Measurements from ENCODE around the gene ZMYM1. TPM values are rescaled to one million over a fixed set of nuclear protein-coding genes. Genes with fewer than 3 reads are reported as not detected.

ZMYM1 gene
- total RNA-seq, 4 donors from 2014 or later, result 3.7 to 19.7 (median 13.5) TPM

DNA sequence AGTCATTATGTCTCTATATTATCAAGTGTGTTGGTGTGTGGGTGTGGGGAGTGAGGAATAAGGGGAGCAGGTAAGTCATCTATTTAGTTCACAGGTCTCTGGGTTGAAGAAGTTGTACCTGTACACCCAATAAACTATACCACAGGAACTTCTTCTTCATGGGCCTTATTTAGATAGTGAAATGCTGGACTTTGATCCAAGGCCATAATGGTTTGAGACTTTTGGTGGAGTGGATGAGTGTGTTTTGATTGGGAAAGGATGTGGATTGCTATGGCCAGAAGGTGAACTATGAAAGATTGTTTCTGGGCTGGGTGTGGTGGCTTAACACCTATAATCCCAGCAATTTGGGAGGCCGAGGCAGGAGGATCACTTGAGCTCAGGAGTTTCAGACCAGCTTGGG lies 40.5 kb upstream of the ZMYM1 start:
- H3K36me3 ChIP-seq, result no peaks in the 10 kb centered on the region
- no peaks in the 10 kb centered on the region for H3K27me3 ChIP-seq
- H3K9me3 ChIP-seq, result peaks cover 0 to under 1% of the 10 kb centered on the region in 2 donors
- in situ Hi-C loops (cut with MboI; ENCODE audit: low pct_ligation_motif_present in 1 of 4, low pct_unique_long_range_greater_than_20kb in 1 of 4, low sequenced_read_pairs in 3 of 4) (no loop called here), intact Hi-C loops (cut with DNase I; ENCODE audit: low total_unique reads) (no loop called here)
- DNase-seq, result no peak
- H3K4me1 ChIP-seq, result no peaks in the 10 kb centered on the region
- no peak overlapping the region for H3K27ac ChIP-seq
- 53% methylated on average over 1 of the region's 1 CpG; no CpG with 5 or more reads in 1 of the 2 donors for WGBS, 2 donors (ENCODE audit: low coverage in 1 of 2)
- TF ChIP-seq, protein P1, sequence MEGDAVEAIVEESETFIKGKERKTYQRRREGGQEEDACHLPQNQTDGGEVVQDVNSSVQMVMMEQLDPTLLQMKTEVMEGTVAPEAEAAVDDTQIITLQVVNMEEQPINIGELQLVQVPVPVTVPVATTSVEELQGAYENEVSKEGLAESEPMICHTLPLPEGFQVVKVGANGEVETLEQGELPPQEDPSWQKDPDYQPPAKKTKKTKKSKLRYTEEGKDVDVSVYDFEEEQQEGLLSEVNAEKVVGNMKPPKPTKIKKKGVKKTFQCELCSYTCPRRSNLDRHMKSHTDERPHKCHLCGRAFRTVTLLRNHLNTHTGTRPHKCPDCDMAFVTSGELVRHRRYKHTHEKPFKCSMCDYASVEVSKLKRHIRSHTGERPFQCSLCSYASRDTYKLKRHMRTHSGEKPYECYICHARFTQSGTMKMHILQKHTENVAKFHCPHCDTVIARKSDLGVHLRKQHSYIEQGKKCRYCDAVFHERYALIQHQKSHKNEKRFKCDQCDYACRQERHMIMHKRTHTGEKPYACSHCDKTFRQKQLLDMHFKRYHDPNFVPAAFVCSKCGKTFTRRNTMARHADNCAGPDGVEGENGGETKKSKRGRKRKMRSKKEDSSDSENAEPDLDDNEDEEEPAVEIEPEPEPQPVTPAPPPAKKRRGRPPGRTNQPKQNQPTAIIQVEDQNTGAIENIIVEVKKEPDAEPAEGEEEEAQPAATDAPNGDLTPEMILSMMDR (IDR thresholded peaks at IDR 0.05), result no peak
- no peak for TF ChIP-seq POLR2A (IDR thresholded peaks at IDR 0.05)
- no peak for TF ChIP-seq POLR2AphosphoS5 (IDR thresholded peaks at IDR 0.05)
- TF ChIP-seq EP300 (IDR thresholded peaks at IDR 0.05; ENCODE audit: low read depth), result no peak
- H3K4me3 ChIP-seq, result no peak overlapping the region

DNA sequence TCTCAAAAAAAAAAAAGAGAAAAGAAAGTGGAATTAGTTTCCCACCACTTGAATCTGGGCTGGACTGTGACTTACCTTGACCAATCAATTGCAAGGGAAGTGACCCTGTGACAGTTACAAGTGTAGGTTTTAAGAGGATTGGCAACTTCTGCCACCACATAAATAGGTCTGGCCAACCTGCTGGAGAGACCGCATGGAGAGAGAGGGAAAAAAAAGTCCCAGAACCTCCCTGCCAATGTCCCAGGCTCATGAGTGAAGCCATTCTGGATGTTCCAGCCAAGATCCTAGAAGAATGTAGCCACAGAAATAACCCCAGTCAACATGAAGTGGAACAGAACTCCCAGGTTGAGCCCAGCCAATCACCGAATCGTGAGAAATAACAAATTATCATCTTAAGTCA lies 35.7 kb upstream of the ZMYM1 start:
- 72 to 82% methylated on average over 3 of the region's 3 CpGs for WGBS, 2 donors (ENCODE audit: low coverage in 1 of 2)
- Histone ChIP-seq H3K36me3 (no peaks in the 10 kb centered on the region), H3K4me1 (no peaks in the 10 kb centered on the region), H3K27ac (no peak overlapping the region), H3K27me3 (no peaks in the 10 kb centered on the region), H3K4me3 (no peak overlapping the region), H3K9me3 (no peaks in the 10 kb centered on the region)
- in situ Hi-C loops (cut with MboI; ENCODE audit: low pct_ligation_motif_present in 1 of 4, low pct_unique_long_range_greater_than_20kb in 1 of 4, low sequenced_read_pairs in 3 of 4), result no loop called here
- intact Hi-C loops (cut with DNase I; ENCODE audit: low total_unique reads), result no loop called here
- TF ChIP-seq EP300 (IDR thresholded peaks at IDR 0.05; ENCODE audit: low read depth) (no peak), POLR2A (IDR thresholded peaks at IDR 0.05) (no peak), POLR2AphosphoS5 (IDR thresholded peaks at IDR 0.05) (no peak)
- TF ChIP-seq, protein P1 (IDR thresholded peaks at IDR 0.05), result no peak
- no peak for DNase-seq

DNA sequence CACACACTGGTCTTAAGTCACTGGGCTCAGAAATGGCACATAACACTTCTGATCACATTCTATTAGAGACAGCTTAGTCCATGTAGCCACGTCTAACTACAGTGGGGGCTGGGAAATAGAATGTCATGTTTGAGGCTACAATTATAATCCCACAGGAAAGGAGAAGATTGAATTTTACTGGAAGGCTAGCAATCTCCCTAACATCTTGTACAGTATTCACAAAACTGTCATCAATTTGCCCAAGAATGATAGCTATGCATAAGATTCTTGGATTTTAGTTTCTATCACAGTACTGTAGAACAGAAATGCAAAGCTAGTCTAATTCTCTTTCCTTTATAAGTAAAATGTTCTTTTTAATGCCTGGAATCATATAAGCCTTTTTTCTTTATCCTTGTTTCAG lies 34.8 kb upstream of the ZMYM1 start:
- Histone ChIP-seq H3K27ac (no peak overlapping the region), H3K4me3 (no peak overlapping the region), H3K36me3 (no peaks in the 10 kb centered on the region), H3K27me3 (no peaks in the 10 kb centered on the region), H3K4me1 (no peaks in the 10 kb centered on the region), H3K9me3 (no peaks in the 10 kb centered on the region)
- in situ Hi-C loops (cut with MboI; ENCODE audit: low pct_ligation_motif_present in 1 of 4, low pct_unique_long_range_greater_than_20kb in 1 of 4, low sequenced_read_pairs in 3 of 4) (no loop called here), intact Hi-C loops (cut with DNase I; ENCODE audit: low total_unique reads) (no loop called here)
- WGBS, 2 donors (ENCODE audit: low coverage in 1 of 2), result 44% methylated on average over 1 of the region's 1 CpG
- DNase-seq, result no peak
- no peak for TF ChIP-seq POLR2A (IDR thresholded peaks at IDR 0.05)
- TF ChIP-seq POLR2AphosphoS5 (IDR thresholded peaks at IDR 0.05), result no peak
- TF ChIP-seq, protein P1 (IDR thresholded peaks at IDR 0.05), result no peak
- no peak for TF ChIP-seq EP300 (IDR thresholded peaks at IDR 0.05; ENCODE audit: low read depth)

DNA sequence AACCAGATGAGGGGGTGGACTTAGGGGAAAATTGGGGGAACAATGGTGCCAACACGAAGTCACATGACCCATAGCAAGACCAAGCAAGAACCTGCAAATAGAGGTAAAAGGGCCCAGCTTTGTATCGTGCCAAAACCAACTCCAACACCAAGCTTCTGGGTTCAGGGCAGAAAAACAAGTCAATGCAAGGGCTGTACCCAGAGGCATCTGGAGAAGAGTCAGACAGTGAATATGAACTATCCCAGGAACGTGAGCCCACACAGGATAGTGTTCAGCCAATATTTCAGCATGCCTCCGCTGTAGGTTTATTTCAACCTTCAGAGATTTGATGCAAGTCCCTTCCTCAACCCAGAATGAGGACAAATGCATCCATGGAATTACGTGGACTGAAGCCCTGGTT lies 32.5 kb upstream of the ZMYM1 start:
- DNase-seq, result no peak
- Histone ChIP-seq H3K36me3 (no peaks in the 10 kb centered on the region), H3K9me3 (no peaks in the 10 kb centered on the region), H3K27ac (no peak overlapping the region), H3K4me3 (no peak overlapping the region), H3K4me1 (no peaks in the 10 kb centered on the region), H3K27me3 (no peaks in the 10 kb centered on the region)
- intact Hi-C loops (cut with DNase I; ENCODE audit: low total_unique reads) (no loop called here), in situ Hi-C loops (cut with MboI; ENCODE audit: low pct_ligation_motif_present in 1 of 4, low pct_unique_long_range_greater_than_20kb in 1 of 4, low sequenced_read_pairs in 3 of 4) (no loop called here)
- WGBS, 2 donors (ENCODE audit: low coverage in 1 of 2), result 91% methylated on average over 5 of the region's 5 CpGs; no CpG with 5 or more reads in 1 of the 2 donors
- TF ChIP-seq EP300 (IDR thresholded peaks at IDR 0.05; ENCODE audit: low read depth) (no peak), POLR2A (IDR thresholded peaks at IDR 0.05) (no peak), POLR2AphosphoS5 (IDR thresholded peaks at IDR 0.05) (no peak)
- TF ChIP-seq, protein P1 (IDR thresholded peaks at IDR 0.05), result no peak

Data from transverse colon (tissue), 4 donors.